A549 treated with DMSO at 1 μM for 4 hours (cell line): ENCODE measurements around the gene CDY1. TPM values are rescaled to one million over a fixed set of nuclear protein-coding genes. Genes with fewer than 3 reads are reported as not detected.

Experiments used
- total RNA-seq: library from RNA; stranded (reverse); fragments of 200-300 nt; extraction: Qiagen RNA extraction; gene quantifications from 5 replicates; pipeline ENCODE4 v1.2.3, GENCODE V29; 2022; ENCODE audit warnings: low read depth

Gene CDY1
- not detected in 5 replicates for total RNA-seq

GRCh38 chrY:25621817-25622216 lies at the start of gene CDY1:
TSS of gene CDY1 (plus strand) at chrY:25622117. CDS start at chrY:25622443, 326 bp downstream.

